Left ventricle myocardium inferior (tissue), 1 donor: ENCODE results near the gene OLFML2A. TPM values are rescaled to one million over a fixed set of nuclear protein-coding genes. Genes with fewer than 3 reads are reported as not detected.
A peak's percentile ranks its signal among the peaks of the same experiment; 100 is the strongest.

Source experiments
- DNase-seq: peaks from one replicate; pipeline ENCODE4 v3.0.0-alpha.2; 2020
- H3K27ac ChIP-seq: fragments of 200-600 bp; replicated peaks from 2 replicates; pipeline ENCODE4 v1.8.0; 2021
- H3K27me3 ChIP-seq: fragments of 200-600 bp; 2 replicates; pipeline ENCODE4 v1.8.0; 2021; ENCODE audit warnings: low read depth
- H3K36me3 ChIP-seq: fragments of 200-600 bp; 2 replicates; pipeline ENCODE4 v1.8.0; 2021
- H3K4me1 ChIP-seq: fragments of 200-600 bp; 2 replicates; pipeline ENCODE4 v1.8.0; 2021
- H3K4me3 ChIP-seq: fragments of 200-600 bp; 2 replicates; pipeline ENCODE4 v1.8.0; 2021; ENCODE audit warnings: mild to moderate bottlenecking, moderate library complexity
- H3K9me3 ChIP-seq: fragments of 200-600 bp; replicated peaks from 2 replicates; pipeline ENCODE4 v1.8.0; 2021
- intact Hi-C: fragments of 100-400 bp; cut with micrococcal nuclease; formaldehyde crosslinking; loops from one replicate; pipeline ENCODE4 v1.11.0; 2022
- total RNA-seq: library from RNA; stranded (reverse); fragmentation: NEBNext Ultra II Directional; extraction: Animal tissue kit (Norgen Biotek cat#: 25700); gene quantifications from one replicate; pipeline ENCODE4 v1.2.1, GENCODE V29; 2021
- TF ChIP-seq, protein P1 (sequence below): fragments of 200-600 bp; IDR thresholded peaks from 2 replicates; pipeline ENCODE4 v1.8.0; 2021; ENCODE audit warnings: antibody characterized with exemption, mild to moderate bottlenecking, borderline replicate concordance
- donor health status: DM: no; HTN: yes; CAD: no; lungs with severe emphysema.

The OLFML2A gene
- total RNA-seq, 1 donor from 2014 or later, result 41.1 TPM

DNA sequence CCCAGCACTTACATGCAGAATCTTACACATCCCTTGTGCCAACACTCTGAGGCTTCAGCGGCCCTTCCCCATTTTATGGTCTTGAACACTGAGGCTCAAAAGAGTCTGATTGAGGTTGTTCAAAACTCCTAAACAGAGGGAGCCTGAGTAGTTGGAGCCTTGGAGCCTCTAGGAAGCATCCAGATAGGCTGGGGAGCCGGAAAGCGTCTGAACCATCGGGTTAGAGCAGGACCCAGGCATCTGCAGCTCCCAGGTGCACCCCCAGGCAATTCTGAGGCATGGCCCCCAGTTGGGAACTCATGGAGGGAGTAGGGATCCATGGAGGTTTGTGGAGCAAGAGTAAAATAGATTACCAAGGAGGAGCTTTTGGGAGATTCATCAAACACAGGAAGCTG lies 3.8 kb downstream of the OLFML2A start:
- intact Hi-C loops, result no loop called here
- Histone ChIP-seq H3K27me3 (no peaks in the 10 kb centered on the region), H3K36me3 (no peaks in the 10 kb centered on the region), H3K4me1 (peaks cover 90% of the 10 kb centered on the region), H3K9me3 (no peaks in the 10 kb centered on the region), H3K4me3 (no peak overlapping the region), H3K27ac (peak overlapping the region; percentile 82)
- TF ChIP-seq, protein P1, sequence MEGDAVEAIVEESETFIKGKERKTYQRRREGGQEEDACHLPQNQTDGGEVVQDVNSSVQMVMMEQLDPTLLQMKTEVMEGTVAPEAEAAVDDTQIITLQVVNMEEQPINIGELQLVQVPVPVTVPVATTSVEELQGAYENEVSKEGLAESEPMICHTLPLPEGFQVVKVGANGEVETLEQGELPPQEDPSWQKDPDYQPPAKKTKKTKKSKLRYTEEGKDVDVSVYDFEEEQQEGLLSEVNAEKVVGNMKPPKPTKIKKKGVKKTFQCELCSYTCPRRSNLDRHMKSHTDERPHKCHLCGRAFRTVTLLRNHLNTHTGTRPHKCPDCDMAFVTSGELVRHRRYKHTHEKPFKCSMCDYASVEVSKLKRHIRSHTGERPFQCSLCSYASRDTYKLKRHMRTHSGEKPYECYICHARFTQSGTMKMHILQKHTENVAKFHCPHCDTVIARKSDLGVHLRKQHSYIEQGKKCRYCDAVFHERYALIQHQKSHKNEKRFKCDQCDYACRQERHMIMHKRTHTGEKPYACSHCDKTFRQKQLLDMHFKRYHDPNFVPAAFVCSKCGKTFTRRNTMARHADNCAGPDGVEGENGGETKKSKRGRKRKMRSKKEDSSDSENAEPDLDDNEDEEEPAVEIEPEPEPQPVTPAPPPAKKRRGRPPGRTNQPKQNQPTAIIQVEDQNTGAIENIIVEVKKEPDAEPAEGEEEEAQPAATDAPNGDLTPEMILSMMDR, result no peak
- DNase-seq, result no peak

DNA sequence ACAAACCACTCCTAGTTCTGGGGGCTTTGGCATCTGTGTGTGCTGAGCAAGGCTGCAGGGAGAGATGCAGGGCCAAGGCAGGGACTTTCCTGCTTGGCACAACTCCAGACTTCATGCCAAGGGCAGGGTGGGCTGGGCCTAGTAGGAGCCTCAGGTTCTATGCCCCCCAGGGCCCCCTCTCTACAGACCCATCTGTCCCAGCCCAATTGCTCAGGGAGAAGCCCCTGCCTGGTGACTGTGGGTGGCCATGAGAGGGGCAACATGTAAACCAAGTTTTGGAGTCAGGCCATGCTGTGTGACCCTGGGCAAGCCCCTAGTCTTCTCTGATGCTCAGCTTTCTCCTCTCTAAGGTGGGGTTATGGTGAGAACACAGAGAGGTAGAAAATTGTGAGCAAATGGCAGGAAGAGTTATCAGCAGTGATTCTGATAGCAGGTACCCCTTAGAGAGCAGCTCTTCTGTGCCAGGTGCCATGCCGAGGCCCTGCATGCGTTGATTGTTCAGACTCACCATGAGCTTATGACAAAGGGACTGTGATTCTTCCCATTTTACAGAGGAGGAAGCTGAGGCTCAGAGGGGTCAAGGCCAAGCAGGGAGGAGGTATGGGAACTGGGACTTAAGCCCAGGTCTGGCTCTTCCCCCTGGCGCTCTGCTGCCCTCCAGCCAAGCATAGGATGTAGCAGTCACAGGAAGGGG lies 5.2 kb downstream of the OLFML2A start:
- DNase-seq, result no peak
- TF ChIP-seq, protein P1, result no peak
- Histone ChIP-seq H3K4me3 (no peak overlapping the region), H3K9me3 (no peaks in the 10 kb centered on the region), H3K27ac (peak overlapping the region; percentile 79), H3K4me1 (peaks cover 78% of the 10 kb centered on the region), H3K36me3 (peaks cover 3% of the 10 kb centered on the region), H3K27me3 (no peaks in the 10 kb centered on the region)
- intact Hi-C loops, result no loop called here

DNA sequence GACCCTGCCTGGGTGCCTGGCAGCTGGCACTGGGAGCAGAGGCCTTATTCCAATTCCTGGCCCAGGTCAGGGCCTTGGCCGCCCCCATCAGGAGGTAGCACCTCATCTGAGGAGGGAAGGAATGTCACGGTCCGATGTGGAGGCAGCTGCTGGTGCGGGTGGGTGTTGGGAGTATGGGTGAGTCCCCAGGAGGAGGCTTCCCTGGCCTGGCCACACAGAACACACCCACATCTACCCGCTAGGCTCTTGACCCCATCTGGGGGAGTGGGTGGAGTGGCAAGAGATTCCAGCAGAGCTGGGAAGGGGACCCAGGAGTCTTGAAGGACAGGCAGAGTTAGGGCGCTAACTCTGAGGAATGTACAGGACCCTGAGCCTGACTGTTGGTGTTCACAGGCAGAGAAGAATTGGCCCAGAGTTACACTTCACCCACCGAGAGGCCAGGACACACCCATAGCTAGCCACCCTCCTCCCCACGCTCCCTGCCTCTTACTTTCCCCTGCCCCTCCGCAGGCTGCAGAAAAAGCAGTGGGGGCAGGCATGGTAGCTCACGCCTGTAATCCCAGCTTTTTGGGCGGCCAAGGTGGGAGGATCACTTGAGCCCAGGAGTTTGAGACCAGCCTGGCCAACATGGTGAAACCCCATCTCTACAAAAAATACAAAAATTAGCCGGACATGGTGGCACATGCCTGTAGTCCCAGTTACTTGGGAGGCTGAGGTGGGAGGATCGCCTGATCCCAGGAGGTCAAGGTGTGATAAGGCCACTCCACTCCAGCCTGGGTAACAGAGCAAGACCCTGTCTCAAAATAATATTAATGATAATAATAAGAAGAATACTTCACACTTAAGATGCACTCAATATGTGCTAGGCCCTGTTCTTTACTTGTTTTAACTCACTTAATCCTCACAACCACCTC lies 6.0 kb downstream of the OLFML2A start:
- Histone ChIP-seq H3K27ac (peak overlapping the region; percentile 79), H3K9me3 (no peaks in the 10 kb centered on the region), H3K36me3 (peaks cover 11% of the 10 kb centered on the region), H3K4me3 (no peak overlapping the region), H3K4me1 (peaks cover 70% of the 10 kb centered on the region), H3K27me3 (no peaks in the 10 kb centered on the region)
- DNase-seq, result no peak
- intact Hi-C loops, result no loop called here
- TF ChIP-seq, protein P1, result no peak

DNA sequence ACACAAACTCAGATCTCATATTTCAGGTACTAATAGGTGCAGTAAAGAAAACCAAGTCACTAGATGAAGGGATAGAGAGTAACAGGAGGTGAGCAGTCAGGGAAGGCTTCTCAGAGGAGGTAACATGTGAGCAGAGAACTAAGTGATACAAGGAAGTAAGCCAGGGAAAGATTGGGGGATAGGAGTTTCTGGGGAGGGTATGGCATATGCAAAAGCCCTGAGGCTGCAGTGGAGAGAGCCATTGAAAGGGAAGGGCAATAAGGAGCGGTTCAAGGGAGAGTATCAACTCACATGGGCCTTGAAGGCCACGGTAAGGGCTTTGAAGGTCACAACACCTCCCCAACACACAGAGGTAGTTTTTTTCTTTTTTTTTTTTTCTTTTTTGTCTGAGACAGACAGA lies 6.9 kb downstream of the OLFML2A start:
- Histone ChIP-seq H3K27ac (peak overlapping the region; percentile 79), H3K36me3 (peaks cover 13% of the 10 kb centered on the region), H3K9me3 (no peaks in the 10 kb centered on the region), H3K4me1 (peaks cover 62% of the 10 kb centered on the region), H3K4me3 (no peak overlapping the region), H3K27me3 (no peaks in the 10 kb centered on the region)
- DNase-seq, result no peak
- intact Hi-C loops, result no loop called here
- TF ChIP-seq, protein P1, result no peak

DNA sequence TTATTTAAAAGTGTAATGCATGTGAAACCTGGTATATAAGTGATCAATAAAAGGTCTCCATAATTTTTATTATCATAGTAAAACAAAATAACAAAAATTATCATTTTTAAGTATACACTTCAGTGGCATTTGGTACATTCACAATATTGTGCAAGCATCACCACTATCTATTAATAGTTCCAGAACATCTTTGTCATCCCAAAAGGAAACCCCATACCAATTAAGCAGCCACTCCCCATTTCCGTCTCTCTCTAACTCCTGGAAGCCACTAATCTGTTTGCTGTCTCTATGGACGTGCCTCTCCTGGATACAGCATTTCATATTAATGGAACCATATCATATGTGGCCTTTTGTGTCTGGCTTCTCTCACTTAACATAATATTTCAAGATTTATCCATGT lies 7.6 kb downstream of the OLFML2A start:
- no peak for DNase-seq
- Histone ChIP-seq H3K9me3 (no peaks in the 10 kb centered on the region), H3K4me1 (peaks cover 55% of the 10 kb centered on the region), H3K27me3 (no peaks in the 10 kb centered on the region), H3K4me3 (no peak overlapping the region), H3K27ac (peak overlapping the region; percentile 79), H3K36me3 (peaks cover 18% of the 10 kb centered on the region)
- intact Hi-C loops, result no loop called here
- TF ChIP-seq, protein P1, result no peak
